ENCODE measurements around the gene RARG.
"Not testable (repeated sequence)": the region's sequence is repeated elsewhere in the genome, so short reads cannot be mapped to it uniquely, and the experiment has no call there.

Gene RARG

DNA sequence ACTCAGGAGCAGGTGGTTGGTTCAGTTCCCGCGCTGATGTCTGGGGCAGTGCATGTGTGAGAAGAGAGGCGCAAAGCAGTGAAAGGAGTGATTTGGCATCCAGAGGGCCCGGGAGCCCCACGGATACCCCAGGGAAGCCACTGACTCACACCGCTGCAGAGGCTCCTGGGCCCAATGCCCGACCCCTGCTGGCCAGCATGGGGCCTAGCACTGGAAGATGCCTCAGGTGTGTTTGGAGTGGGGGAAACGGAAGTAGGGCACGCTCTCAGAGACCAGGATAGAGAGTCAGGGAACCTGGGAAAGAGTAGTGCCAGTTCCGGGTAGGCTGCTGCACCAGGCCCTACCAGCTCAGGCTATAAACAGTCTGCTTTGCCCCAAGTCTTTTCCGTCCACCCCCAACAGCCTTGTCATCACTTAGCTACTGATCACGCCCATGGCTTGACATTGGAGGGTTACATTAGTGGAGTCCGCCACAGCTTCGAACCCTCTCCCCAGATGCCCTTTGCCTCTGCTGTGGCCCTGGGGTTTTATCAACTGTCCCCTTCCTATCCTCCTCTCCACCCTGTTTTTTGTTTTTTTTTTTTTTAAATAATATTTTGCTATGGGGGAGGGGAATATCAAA is 41.8 kb downstream of the RARG start:
- DNase-seq: peak; percentile 60

DNA sequence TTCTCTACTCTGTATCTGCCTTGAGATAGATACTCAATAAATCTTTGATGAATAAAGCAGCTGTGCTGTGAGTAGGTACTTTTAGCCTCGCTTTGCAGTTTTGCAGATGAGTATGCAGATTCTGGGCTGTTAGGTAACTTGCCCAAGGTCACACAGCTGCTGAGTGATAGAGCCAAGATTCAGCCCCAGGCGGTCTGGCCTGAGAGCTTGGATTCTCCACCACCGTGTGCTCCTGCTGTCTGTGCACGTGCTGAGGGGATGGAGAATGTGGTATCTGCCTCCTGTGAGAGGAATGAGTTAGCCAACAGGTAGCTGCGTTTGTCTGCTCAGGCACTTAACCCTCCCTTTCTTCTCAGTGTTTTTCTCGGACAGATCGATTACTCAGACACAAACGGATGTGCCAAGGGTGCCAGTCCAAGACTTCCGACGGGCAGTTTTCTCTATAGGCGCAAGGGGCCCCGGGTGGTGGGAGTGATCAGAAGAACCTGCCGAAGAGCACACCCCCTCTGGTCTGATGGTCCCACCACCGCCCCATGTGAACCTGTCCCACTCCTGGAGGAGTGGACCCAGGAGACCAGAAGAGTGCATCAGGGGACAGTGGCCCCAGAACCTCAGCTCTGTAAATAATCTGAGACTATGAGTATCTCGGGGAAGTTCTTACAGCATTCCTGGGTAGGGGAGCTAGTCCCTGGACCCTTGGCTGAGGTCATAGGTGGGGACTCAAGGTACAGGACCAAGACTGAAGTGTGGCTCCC is 44.7 kb downstream of the RARG start:
- DNase-seq: no peak

DNA sequence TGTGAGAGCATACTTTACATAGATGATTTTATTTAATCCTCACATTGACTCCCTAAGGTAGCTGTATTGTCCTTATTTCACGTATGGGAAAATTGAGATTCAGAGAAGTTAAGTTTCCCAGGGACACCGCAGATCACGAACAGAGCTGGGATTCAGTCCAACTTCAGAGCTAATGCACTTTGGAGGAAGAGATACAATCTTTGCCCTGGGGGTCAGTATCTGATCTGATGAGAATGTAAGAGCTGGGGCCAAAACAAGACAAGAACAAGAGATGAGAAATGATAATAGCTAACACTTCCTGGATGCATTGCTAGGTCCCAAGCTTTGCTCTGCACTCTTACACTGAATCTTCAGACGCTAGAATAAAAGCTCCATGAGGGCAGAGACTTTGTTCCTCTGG is 45.3 kb downstream of the RARG start:
- DNase-seq: no peak

DNA sequence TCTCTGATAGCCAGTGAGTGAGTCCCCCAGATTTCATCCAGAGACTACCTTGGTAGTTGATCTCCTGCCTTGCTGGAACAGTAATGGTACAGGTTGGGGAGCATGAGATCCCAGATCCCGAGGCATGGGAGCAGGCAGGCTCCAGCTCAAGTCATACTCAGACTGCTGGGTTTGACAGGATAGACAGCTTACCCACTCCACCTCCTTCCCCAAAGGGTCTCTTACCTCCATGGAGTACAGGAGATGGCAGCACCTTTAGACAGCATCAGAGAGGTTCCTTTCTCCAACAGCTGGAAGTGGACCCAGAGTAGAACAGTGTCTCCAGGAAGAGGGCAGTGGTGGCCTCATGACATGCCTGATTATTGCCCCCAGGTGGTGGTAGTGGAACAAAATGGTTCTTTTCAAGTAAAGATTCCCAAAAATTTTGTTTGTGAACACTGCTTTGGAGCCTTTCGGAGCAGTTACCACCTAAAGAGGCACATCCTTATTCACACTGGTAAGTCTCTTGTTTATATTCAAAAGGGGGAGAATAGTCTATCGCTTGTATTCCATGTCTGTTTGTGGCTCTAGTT is 46.3 kb downstream of the RARG start:
- DNase-seq: no peak

DNA sequence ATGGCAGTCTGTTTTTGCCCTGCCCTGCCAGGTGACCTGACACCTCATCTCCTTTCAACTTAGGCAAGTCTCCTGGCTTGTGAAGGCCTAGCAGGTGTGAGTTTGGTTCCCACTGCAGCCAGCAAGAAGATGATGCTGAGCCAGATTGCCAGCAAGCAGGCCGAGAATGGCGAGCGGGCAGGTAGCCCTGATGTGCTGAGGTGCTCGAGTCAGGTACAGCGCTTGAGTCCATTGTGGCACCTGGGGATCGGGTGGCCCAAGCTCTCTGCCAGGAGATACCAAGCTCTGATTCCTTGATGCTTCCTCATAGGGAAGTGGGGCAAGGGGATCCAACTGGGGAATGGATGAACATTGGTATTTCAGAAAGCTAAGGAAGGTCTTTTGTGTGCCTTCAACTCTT is 47.2 kb downstream of the RARG start:
- no peak for DNase-seq

DNA sequence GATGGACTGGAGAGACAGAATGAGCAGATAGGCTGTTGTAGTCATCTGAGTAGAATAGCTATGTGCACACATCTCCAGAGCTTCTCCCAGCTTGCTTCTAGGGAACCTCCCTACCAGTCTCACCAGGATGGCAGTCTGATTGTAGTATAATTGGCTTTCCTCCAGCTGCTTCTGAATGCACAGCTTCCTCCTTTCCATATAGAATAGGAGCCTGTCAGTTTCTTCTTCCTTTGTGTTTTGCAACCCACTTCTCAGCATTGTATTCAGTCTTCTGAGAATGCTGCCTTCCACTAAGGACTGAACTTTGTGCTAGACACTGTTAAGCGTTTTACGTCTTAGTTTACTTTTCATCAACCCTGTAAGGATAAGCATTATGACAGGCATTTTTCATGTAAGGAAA is 49.1 kb downstream of the RARG start:
- DNase-seq: no peak

DNA sequence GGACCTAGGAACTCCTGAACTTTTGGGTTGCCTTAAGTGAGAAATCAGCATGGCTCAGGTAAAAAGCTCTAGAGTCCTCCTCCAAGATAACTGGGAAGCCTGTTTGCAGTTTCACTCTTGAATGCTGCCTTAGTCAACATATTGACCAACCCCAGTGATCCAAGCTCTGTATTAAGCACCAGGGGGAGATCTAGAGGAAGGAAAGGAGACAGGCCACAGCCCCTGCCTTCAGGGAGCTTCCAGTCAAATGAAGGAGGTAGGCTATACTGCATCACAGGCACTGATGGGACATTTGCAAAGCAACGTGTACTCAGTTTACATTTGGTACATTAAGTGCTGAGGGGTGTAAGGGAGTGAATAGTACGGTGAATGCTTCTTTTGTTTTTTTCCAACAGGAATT is 50.1 kb downstream of the RARG start:
- DNase-seq: no peak

DNA sequence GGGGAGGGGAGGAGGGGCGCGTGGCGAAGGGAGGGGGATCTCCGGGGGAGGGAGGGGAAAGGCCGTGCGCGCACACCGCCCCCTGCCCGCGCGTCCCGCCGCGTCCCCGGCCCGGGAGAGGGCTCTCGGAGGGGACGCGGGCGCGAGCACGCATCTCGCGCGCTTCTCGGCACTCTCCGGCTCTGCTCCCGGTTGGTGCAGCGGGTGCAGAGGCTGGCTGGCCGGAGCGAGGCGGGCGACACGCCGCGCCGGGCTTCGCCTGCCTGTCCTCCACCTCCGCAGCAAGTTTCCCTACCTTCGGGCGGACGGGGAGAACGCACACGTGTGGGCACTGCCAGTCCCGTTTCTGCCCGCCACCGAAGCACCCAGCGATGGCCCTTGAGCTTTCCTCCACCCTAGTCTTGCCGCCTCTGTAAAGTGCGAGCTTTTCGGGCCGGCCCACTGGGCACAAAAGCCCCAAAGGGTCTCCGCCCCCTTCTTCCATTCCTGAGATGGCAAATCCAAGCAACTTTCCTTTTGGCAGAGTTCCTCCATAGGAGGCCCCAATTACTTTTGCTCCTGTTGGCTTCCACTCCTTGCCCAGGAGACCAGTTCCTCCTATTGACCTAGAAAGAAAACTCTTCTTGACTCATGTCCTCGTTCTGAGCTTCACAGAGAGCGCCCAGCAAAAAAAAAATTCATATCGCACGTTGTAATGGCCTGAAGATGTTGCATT is 50.9 kb downstream of the RARG start:
- DNase-seq: no peak

DNA sequence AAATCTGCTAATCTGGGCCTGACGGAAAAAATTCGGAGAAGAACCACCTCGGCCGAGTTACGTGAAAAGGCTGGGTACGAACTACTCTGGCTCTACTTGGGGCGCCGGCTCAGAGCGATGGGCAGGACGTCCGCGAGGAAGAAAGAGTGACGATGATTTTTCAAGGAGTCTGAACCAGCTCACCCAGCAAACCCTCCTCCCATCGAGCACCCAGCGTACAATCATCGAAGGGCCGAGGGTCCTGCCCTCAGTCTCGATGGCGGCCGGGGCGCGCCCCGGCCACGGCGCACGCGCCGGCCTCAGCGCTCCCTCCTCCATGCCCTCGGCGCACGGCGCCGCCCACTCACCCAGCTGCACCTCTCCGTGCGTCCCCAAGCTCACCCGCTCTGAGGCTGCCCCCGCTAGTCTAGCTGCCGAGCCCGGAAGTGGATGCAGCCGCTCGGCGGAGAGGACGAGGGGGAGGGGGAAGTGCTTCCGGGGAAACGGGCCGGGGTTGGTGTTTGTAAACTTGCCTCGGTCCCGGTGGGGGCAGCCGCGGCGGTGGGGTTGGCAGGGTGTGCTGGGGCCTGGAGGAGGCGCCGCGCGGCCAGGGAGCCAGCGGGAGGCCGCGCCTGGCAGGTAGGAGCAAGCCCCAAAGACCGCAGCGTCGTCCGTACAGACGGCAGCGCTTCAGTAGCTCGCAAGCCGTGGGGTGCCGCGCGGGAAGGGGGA is 51.6 kb downstream of the RARG start, which contains the start of the genes CSAD and ZNF740:
TSS of gene CSAD (minus strand) at position 706 of the 711 bp plus-strand sequence. CDS start 7,455 bp downstream, outside the sequence.
TSS of gene ZNF740 (plus strand) at position 503 of the 711 bp plus-strand sequence. CDS start 1,262 bp downstream, outside the sequence.
- peak; percentile 86 for DNase-seq

DNA sequence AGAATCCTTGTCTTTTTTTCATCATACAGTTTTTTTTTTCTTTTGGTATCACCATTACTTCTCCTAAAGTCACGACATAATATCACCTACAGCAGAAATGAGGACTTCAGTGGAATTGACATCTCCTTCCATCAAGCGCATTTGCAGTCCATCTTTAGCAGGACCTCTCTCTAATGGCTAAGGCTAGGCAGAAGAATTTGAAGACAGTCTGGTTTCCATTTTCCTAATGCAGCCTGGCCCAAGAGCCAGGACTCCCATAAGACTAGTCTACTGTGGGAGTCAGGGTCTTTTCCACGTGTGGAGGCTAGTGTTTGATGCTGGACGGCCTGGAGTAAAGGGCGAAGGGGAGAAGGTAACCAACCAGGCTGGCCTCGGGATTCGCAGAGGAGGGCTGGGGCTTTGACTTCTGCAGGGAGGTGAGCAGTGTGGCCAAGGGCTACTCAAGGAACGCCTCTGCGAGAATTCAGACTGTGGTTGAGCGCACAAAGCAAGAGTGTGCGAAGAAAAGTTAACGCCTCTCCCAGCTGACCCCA is 52.3 kb downstream of the RARG start:
- DNase-seq: no peak

DNA sequence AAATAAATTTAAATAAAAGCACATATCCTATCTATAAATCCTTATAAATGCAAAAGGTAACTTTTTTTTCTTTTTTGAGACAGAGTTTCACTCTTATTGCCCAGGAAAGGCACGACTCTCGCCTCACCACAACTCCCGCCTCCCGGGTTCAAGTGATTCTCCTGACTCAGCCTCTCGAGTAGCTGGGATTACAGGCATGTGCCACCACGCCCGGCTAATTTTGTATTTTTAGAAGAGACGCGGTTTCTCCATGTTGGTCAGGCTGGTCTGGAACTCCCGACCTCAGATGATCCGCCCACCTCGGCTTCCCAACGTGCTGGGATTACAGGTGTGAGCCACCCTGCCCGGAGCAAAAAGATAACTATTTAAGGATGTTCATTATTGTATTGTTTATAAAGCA is 53.2 kb downstream of the RARG start:
- DNase-seq: not testable (repeated sequence)

DNA sequence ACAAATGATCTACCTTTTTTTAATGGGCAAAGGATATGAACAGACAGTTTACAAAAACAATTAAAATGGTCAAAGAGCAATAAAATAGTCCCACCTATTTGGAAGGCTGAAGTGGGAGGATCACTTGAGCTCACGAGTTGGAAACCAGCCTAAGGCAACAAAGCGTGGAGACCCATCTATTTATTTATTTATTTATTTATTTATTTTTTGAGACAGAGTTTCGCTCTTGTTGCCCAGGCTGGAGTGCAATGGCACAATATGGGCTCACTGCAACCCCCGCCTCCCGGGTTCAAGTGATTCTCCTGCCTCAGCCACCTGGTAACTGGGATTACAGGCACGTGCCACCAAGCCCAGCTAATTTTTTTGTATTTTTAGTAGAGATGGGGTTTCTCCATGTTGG is 54.6 kb downstream of the RARG start:
- DNase-seq: peak; percentile 65

DNA sequence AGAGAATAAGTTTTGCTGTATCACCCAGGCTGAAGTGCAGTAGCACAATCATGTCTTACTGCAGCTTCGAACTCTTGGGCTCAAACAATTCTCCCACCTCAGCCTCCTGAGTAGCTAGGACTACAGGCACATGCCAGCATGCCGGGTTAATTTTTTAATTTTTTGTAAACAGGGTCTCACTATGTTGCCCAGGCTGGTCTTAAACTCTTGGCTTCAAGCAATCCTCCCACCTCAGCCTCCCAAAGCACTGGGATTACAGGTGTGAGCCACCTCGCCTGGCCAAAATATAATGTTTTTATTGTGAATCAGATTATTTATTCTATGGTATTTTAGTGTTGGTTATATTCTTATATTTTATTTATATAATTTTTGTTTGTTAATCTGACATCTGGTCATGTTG is 55.3 kb downstream of the RARG start:
- DNase-seq: no peak

DNA sequence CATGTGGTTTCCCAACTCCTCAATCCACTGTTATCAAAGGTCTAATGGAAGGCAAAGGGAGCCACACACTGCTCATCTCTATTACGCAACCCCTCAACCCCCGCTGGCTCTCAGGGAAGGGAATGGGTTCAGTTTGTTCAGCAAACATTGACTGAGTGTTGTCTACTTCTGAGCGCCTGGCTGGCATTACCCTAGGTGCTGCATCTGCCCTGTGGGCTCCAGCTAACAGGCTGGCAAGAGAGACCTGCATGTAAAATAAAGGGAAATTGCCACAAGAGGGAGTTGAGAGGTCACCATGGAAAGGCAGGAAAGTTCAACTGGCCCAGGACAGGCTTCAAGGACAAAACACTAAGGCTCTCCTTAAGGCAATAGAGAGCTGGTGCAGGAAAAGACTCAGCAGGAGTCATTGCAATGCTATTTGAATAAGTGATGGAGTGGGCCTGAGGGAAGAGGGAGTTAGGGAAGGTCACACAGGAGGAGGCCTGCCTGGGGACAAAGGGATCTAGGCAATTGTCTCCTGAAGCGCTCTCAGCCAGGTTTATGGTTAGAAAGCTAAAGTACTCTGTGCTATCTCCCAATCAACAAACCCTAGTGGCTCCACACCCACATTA is 57.0 kb downstream of the RARG start:
- DNase-seq: peak; percentile 98

DNA sequence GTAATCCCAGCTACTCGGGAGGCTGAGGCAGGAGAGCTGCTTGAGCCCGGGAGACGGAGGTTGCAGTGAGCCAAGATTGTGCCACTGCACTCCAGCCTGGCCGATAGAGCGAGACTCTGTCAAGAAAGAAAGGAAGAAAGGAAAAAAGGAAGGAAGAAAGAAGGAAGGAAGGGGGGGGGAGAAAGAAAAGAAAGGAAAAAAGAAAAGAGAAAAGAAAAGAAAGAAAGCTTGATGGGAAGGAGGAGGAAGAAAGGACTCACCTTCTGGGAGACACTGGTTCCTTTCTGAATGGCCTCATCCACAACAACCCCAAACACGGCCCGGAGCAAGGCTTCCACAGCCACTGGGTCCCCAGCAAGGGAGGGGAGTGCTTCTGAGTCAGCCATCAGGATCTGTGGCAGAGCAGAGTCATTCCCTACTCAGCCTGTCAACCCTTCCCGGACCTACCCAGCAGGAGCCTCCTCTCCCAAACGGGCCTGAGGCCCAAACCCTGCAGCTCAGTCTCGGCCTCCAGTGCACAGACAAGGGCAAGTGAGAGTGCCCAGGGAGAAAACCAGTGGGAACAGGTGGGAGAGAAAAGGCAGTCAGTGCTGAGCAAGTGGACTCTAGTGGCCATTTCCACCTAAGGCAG is 58.8 kb downstream of the RARG start:
- DNase-seq: no peak

DNA sequence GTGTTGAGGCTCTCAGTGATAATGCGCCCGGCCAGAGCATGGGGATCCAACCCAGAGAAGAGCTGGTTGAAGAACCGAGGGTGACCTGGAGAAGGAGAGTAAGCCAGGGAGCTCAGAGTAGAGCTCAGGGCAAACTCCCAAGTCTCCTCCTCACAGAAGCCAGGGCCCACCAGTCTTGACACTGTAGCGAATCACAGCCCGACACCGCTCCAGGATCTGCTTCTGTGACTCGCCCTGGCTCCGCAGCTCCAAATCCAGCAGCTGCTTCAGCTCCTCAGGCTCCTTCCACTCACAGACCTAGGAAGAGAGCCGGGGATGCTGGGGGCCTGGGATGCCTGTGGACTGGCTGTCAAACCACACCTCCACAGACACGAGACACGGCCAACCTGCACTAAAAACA is 59.7 kb downstream of the RARG start:
- no peak for DNase-seq

DNA sequence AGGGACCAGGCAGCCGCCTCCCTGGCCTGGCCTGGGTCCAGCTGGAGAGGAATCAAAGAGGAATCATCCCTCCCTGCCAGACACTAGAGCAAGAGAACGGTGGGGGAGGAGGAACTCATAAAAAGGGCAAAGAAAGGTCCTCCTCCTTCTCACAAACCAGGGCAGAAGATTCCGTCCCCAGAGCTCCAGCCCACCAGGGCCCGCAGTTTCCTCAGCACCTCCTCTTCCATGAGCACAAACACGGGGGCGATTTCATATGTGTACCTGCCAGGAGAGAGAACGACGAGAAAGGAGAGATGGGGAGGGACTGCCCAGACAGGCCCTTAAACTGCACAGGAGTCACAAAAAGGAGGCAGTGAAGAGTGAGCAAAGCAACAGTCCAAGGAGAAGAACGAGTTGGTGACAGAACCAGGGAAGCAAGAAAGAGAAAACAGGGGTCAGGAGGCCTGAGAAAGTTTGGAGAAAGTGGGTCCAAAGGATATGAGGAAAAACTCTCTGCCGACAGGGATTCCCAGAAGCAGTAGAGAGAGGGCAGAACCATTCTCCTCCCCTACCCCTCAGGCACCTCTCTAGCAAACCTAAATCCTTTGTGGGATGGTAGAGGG is 60.2 kb downstream of the RARG start:
- peak; percentile 81 for DNase-seq

DNA sequence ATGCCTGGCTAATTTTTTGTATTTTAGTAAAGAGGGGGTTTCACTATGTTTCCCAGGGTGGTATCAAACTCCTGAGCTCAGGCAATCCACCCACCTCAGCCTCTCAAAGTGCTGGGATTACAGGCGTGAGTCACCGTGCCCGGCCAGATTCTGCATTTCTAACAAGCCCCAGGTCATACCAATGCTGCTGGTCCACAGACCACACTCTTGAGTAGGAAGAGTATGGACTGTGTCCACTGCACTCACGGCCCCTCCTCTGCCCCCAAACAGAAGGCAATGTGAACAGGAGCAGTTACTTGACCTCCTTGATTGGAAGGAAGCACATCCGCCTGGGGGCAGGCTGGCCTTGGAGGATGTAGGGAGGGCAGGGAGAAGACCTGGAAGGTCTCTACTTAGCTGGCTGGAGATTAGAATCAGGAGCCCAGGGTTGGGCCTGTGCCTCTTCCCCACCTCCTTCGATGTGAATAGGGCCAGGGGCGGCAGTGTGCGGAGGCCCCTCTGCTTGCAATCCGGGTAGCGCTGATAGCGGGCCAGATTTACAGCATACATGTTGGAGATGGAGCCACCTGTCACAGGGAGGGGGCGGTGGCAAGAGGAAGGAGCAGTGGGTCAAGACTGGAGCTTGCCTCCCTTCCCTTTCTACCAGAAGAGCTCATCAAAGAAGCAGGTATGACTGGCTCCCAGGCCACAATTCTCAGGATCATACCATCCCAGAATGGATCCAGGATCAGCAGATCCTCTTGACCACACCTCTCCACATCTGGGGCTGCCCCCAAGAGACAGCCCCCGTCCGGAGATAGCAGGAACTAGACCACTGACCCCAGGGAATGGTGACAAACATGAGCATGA is 60.9 kb downstream of the RARG start:
- DNase-seq: peak; percentile 81

DNA sequence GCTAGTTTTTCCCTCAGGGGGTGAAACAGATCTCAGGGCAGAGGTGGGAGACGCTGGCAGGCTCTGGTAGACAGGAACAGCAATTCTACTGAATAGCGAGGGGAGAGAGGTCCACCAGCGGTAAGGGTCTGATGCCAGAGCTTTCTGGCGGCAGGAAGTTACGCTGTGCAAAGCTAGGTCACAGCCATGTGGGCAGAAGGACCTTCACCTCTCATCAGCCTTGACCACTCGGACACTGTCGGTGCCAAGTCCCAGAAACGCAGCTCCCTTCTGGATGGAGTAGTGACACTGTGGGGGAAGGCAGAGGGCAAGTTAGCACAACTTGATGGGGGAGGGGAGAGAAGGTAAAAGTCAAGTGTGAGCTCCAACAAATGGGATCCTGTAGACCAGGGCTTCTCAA is 61.8 kb downstream of the RARG start:
- no peak for DNase-seq

DNA sequence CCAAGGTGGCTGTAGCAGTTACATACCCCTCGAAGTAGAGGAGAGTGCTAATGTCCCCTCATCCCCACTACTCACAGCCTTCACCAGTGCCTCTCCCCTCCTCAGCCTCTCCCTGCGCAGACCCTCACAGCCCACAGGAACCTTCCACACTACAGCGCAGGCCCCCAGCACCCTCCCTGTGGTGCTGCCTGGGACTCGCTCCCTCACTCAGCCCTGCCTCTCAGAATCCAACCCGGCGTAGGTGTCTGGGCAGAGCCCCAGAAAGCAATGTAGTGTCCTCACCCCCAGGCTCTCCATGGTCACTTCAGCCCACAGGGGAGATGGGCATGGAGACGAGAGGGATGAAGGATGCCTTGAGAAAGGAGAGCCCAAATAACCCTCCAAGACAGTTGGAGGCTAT is 62.4 kb downstream of the RARG start:
- DNase-seq: no peak
